Measurements from ENCODE around the gene ZNF441. TPM values are rescaled to one million over a fixed set of nuclear protein-coding genes. Genes with fewer than 3 reads are reported as not detected.
A peak's percentile ranks its signal among the peaks of the same experiment; 100 is the strongest.
"Not testable (repeated sequence)": the region's sequence is repeated elsewhere in the genome, so short reads cannot be mapped to it uniquely, and the experiment has no call there.

Gene ZNF441
- total RNA-seq, 2 donors from 2014 or later, result 4.2 to 4.6 TPM

DNA sequence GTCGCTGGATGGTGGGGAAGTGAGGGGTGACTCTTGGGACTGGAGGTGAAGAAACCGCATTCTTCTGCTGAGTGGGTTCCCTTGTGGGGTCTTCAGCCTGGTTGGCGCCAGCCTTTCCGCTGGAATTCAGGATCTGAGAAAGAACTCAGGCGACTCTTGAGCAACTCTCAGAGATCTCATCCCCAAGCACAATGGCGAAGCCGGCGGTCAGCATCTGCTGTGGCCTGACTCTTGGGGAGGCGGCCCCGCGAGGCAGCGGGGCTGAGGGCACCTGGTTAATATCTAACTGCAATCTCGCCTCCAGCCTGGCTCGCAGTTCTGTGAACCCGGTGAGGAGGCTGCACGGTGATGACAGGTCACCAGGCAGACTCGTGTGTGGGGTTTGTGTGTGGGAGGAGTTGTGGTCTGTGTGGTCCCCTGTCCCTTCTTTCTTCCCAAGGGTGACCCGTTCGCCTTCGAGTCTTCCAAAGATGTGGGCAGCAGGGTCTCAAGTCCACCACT is 883 bp downstream of the ZNF441 start:
- DNase-seq (peak; percentile 31), ATAC-seq (peak; percentile 10 to 33)
- intact Hi-C loops (cut with DNase I), result loop anchor here in 1 of 2 donors (10.0 kb wide), 1 partner anchor 73 kb away; no protein-coding TSS in a partner anchor

DNA sequence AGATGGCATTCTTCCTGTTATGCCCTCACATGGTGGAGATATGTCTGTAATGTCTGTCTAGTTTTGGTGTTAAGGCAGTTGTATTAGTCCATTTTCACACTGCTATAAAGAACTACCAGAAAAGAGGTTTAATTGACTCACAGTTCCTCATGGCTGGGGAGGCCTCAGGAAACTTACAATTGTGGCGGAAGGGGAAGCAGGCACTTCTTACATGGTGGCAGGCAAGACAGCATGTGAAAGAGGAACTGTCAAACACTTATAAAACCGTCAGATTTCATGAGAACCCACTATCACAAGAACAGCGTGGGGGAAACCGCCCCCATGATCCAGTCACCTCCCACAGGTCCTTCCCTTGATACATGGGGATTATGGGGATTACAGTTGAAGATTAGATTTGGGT is 3.2 kb downstream of the ZNF441 start:
- intact Hi-C loops (cut with DNase I), result loop anchor here in 1 of 2 donors (10.0 kb wide), 1 partner anchor 75 kb away; no protein-coding TSS in a partner anchor
- DNase-seq (no peak), ATAC-seq (no peak)

DNA sequence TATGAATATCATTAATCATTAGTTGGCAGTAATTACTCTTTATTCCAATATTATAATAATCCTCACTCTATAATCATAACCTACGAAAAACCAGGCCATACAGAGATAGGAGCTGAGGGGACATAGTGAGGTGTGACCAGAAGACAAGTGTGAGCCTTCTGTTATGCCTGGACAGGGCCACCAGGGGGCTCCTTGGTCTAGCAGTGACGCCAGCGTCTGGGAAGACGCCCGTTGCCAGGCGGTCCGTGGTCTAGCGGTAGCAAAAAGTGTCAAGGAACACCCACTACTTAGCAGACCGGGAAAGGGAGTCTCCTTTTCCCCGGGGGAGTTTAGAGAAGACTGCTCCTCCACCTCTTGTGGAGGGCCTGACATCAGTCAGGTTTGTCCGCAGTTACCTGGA is 4.7 kb downstream of the ZNF441 start:
- intact Hi-C loops (cut with DNase I); ATAC-seq: not testable (repeated sequence)

DNA sequence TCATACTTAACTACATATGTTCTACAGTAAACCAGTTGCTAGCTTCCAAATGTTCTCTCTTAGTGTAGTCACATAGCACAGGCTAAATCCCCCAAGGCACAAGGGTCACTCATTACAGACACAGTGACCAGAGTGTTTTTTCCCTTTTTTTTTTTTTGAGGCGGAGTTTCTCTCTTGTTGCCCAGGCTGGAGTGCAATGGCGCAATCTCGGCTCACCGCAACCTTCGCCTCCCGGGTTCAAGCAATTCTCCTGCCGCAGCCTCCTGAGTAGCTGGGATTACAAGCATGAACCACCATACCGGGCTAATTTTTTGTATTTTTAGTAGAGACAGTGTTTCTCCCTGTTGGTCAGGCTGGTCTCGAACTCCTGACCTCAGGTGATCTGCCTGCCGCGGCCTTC is 9.9 kb downstream of the ZNF441 start:
- DNase-seq; intact Hi-C loops (cut with DNase I); ATAC-seq: not testable (repeated sequence)

More for the DNA sequence above, 4.7 kb downstream of the ZNF441 start:
- DNase-seq, result peak; percentile 21

DNA sequence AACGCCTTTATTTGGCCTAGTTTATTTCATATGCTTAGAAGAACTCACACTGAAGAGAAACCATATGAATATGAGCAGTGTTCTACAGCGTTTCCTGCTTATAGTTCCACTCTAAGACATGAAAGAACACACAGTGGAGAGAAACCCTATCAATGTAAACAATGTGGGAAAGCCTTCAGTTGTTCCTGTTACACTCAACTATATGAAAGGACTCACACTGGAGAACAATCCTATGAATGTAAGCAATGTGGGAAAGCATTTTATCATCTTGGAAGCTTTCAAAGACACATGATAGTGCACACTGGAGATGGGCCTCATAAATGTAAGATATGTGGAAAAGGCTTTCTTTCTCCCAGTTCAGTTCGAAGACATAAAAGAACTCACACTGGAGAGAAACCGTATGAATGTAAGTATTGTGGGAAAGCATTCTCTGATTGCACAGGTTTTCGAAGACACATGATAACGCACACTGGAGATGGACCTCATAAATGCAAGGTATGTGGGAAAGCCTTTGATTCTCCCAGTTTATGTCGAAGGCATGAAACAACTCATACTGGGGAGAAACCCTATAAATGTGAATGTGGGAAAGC is 13.7 kb downstream of the ZNF441 start:
- ATAC-seq (no peak), DNase-seq (no peak)
- intact Hi-C loops (cut with DNase I), result loop anchor here (5.0 to 10.0 kb wide), 2 partner anchors 106 to 108 kb away; no protein-coding TSS in a partner anchor

DNA sequence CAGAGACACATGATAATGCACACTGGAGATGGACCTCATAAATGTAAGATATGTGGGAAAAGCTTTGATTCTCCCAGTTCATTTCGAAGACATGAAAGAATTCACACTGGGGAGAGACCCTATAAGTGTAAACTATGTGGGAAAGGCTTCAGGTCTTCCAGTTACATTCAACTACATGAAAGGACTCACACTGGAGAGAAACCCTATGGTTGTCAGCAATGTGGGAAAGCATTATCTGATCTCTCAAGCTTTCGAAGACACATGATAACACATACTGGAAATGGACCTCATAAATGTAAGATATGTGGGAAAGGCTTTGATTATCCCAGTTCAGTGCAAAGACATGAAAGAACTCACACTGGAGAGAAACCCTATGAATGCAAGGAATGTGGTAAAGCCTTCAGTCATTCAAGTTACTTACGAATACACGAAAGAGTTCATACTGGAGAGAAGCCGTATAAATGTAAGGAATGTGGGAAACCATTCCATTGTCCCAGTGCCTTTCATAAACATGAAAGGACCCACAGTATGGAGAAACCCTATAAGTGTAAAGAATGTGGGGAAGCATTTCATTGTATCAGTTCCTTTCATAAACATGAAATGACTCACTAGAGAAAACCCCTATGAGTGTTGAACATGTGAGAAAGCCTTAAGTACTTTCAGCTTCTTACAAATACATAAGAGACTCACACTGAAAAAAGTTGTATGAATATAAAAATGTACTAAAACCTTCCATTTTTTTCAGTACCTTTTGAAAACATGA is 14.7 kb downstream of the ZNF441 start:
- intact Hi-C loops (cut with DNase I), result loop anchor here (5.0 to 10.0 kb wide), 2 partner anchors 107 to 109 kb away; no protein-coding TSS in a partner anchor
- ATAC-seq (no peak), DNase-seq (no peak)

DNA sequence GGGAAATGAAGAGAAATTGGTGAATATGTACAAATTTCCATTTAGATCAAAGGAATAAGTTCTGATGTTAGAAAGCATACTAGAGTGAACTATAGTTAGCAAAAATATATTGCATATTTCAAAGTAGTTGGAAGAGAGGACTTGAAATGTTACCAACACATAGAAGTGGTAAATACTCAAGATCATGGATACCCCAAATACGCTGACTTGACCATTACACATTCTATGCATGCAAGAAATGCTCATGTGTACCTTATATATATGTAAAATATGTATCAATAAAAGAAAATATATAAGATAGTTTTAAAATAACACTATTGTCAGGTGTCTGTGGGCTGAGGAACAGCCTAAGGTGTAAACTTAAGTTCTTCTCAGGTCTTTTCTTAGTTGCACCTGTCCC is 17.0 kb downstream of the ZNF441 start:
- intact Hi-C loops (cut with DNase I), result loop anchor here (5.0 to 10.0 kb wide), 2 partner anchors 109 to 111 kb away; no protein-coding TSS in a partner anchor
- DNase-seq (no peak), ATAC-seq (no peak)

DNA sequence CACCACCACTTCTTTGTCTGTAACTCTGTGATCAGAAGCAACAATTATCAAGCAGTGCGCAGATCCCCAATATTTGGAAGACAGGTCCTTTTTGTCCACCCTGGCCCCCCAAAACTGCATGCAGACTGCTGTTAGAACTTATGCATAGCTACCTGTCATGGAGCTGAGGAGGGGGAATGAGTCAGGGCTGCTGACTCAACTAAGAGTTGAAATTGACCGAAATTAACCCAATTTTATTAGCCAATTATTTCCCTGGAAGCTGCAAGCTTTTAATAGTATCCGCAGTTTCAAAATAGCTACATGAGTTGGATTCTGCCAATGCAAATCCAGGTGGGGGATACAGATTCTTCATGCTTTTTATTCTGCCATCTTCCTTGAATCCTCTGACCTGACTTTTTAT is 17.6 kb downstream of the ZNF441 start:
- ATAC-seq, result no peak
- intact Hi-C loops (cut with DNase I), result loop anchor here (5.0 to 10.0 kb wide), 2 partner anchors 110 to 112 kb away; no protein-coding TSS in a partner anchor
- DNase-seq, result no peak

DNA sequence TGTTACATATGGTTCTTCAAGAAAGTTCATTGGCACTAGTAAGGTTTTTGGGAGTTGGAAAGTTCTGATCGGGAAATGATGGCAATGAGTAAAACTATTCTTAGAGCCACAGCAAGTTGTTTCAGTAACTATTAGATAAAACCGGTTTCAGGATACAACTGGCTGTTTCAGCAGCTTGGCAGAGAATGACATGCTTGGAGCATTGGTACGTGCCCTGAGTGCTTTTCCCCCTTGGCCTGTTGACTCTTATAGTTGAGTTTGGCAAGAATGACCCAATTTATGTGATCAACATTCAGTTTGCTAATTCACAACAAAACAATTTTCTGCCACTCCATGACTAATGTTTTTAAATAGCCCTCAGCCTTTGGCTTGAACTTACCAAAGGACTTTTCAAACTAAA is 20.7 kb downstream of the ZNF441 start:
- intact Hi-C loops (cut with DNase I), result loop anchor here in 1 of 2 donors (10.0 kb wide), 1 partner anchor 113 kb away; no protein-coding TSS in a partner anchor
- DNase-seq (no peak), ATAC-seq (no peak)

DNA sequence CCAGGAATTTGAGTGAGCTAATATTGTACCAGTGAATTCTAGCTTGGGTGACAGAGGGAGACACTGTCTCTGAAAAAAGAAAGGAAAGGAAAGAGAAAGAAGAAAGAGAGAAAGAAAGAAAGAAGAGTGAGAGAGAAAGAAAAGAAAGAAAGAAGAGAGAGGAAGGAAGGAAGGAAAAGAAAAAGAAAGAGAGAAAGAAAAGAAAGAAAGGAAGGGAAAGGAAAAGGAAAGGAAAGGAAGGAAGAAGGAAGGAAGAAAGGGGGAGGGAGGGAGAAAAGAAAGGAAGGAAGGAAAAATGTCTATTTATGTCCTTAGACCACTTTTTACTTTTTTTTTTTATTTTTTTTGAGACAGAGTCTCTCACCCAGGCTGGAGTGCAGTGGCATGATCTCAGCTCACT is 26.1 kb downstream of the ZNF441 start:
- intact Hi-C loops (cut with DNase I), result no loop called here
- ATAC-seq, result no peak
- DNase-seq, result no peak

DNA sequence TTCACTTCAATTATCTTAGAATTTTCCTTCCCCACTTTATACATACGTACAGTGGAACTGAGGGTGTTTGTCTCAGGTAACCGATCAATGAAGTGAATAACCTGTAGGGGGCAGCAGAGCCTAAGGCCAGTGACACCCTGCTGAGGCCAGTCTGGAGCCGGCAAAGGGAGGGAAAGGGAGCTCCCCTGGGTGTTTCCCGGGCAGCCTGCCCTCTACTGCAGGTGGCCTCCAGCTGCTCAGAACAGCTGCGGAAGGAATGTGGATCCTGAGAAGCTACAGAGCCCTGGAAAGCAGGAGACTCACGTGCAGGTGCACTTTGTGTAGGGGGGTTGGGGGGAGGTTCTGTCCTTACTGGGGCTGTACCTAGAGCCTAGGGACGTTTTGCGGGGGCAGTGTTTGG is 30.7 kb downstream of the ZNF441 start:
- intact Hi-C loops (cut with DNase I), result loop anchor here in 1 of 2 donors (2.0 to 5.0 kb wide), 2 partner anchors 191 to 345 kb away; partner anchors contain the start of gene ZNF20
- DNase-seq, result peak; percentile 85
- ATAC-seq, result peak; percentile 88 to 96

DNA sequence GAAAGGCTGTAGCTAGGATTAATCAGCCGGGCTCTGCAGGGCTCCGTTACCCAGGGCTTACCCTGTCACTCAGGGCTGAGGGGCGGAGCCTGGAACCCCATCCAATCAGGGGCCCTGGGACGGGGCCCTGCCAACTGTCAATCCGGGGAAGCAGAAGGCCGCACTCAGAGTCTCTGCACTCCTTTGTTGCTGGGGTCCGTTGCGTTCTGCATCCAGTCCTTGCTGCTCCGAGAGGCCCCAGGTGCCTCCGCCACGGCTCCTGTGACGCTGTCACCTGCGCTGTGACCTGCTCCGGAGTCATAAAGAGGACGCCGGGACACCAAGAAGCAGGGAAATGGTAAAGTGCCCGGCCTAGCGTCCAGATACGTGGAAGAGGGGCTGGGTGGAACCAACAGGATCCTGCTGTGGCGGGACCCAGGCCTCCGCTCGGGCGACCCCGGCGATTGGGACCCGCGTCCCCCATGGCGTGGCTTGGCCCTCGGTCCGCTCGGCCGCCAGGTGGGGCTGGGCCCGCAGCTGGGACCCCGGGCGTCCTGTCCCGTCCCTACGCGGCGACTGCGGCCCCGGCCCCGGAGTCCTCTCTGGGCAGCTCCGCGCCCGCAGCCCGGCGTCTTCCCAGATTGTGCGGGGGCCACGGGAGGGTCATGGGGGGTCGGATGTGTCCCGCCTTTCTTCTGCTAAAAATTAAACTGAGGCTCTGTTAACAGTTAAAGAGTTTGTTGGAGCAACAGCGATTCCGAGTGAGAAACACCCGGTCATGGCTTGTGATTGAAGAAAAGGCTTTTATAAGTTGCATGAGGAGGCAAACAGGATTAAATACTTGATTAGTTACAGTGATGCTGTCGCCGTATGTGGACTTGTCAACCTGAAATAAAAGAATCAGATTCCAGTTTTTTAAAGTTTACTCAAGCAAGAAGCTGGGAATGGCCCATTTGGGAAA is 31.9 kb downstream of the ZNF441 start, which contains the start of gene ZNF491:
Gene ZNF491, plus strand, starts transcription at position 133 of the 940 bp plus-strand sequence. CDS start 7,431 bp downstream, outside the sequence.
- intact Hi-C loops (cut with DNase I), result loop anchor here in 1 of 2 donors (5.0 kb wide), 1 partner anchor 344 kb away; the partner anchor contains the start of gene ZNF20
- DNase-seq (peak; percentile 96), ATAC-seq (peak; percentile 99 to 100)

DNA sequence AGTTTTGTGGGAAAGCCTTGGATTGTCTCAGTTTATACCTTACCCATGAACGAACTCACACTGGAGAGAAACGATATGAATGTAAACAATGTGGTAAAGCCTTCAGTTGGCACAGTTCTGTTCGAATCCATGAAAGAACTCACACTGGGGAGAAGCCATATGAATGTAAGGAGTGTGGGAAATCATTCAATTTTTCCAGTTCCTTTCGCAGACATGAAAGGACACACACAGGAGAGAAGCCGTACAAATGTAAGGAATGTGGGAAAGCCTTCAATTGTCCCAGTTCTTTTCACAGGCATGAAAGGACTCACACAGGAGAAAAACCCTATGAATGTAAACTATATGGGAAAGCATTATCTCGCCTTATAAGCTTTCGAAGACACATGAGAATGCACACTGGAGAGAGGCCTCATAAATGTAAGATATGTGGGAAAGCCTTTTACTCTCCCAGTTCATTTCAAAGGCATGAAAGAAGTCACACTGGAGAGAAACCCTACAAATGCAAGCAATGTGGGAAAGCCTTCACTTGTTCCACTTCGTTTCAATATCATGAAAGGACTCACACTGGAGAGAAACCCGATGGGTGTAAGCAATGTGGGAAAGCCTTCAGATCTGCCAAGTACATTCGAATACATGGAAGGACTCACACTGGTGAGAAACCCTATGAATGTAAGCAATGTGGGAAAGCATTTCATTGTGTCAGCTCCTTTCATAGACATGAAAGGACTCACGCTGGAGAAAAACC is 39.7 kb downstream of the ZNF441 start:
- ATAC-seq (no peak), DNase-seq (no peak)
- intact Hi-C loops (cut with DNase I), result no loop called here

DNA sequence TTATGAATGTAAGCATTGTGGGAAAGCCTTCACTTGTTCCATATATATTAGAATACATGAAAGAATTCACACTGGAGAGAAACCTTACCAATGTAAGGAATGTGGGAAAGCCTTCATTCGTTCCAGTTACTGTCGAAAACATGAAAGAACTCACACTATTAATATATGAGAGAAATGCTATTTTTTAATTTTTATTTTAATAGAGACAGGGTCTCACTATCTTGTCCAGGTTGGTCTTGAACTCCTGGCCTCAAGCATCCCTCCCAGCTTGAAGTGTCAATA is 40.2 kb downstream of the ZNF441 start:
- no peak for ATAC-seq
- intact Hi-C loops (cut with DNase I), result no loop called here
- no peak for DNase-seq

DNA sequence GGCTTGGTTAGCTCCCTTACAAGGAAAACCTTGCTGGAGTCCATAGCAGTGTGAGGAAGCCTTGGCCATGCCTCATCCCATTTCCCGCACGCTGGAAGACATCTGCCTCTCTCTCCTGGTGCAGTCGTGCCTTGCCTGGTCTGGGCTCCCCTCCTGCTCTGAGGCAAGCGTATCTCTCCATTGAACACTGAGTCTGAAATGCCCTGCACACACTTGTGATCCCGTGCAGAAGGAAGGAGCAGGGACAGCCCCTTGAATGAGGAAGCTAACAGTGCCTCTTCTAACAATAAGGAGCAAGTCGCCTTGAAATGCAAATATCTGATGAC is 46.9 kb downstream of the ZNF441 start:
- peak; percentile 27 to 43 for ATAC-seq
- intact Hi-C loops (cut with DNase I), result no loop called here

DNA sequence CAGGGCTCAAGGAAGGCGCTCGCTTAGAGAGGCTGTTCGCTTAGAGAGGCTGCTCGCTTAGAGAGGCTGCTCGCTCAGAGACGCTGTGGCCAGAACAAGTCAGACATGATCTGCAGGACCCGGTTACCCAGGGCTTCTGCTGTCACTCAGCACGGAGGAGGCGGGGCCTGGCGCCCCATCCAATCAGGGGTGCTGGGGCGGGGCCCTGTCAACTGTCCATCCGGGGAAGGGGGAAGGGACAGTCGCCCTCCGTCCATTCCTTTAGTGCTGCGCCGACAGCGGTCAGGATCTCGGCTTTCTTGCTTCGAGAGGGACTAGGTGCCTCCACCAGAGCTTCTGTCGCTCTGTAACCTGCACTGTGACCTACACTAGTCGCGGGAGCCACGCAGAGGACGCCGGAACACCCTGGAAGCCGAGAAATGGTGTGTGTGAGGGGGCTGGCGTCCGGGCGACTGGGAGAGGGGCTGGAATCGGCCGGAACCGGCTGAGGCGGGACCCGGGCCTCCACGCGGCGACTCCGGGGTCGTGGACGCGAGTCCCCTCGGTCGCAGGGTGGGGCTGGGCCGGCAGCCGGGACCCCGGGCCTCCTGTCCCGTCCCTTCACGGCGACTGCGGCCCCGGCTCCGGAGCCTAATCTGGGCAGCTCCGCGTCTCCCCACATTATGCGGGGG is 47.4 kb downstream of the ZNF441 start, which contains the start of gene ZNF440:
Gene ZNF440, plus strand, starts transcription at position 245 of the 671 bp plus-strand sequence. Its CDS starts 175 bp downstream, at position 420.
- ATAC-seq (peak; percentile 100), DNase-seq (peak; percentile 96)
- intact Hi-C loops (cut with DNase I), result no loop called here

More for the DNA sequence above, 46.9 kb downstream of the ZNF441 start:
- no peak for DNase-seq

DNA sequence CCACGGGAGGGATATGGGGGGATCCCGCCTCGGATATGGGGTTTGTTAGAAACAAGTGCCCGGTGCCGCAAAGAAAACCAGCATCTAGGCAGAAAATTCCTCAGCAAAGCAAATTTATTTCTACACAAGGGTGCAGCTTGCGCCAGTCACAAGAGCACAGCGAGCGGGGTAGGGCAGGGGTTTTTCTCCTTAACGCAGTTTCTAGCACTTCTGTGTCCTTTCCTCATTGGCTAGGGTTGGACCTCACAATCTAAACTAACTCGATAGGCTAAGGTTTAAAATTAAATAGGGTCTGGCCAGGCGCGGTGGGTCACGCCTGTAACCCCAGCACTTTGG is 47.9 kb downstream of the ZNF441 start:
- DNase-seq (no peak), ATAC-seq (peak; percentile 39 to 58)
- intact Hi-C loops (cut with DNase I), result no loop called here

All from left cardiac atrium (tissue), 4 donors.